NCI-H2107 treated with DMSO at 0.1 percent for 48 hours (cell line): ENCODE measurements around the gene PARM1.

Experiments
- DNase-seq: peaks from one replicate; lab custom pipeline; 2025; ENCODE audit not compliant: unreplicated experiment; lab: John Stamatoyannopoulos, UW

The PARM1 gene

GRCh38 chr4:74942251-74942917 lies 9.5 kb downstream of the PARM1 start:
- no peak for DNase-seq

DNA sequence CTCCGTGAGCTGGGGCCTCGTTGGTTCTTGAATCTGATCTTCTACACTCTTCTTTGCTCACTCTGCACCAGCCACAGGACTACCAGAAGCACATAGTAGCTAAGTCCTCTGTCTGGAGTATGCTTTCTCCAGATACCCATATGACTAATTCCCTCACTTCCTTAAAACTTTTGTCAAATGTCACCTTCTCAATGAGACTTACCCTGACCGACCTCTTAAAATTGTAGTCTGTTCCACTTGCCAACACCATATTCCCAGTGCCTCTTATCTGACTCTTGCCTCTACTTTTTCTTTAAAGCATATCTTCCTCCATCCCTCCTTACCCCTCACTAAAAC lies 10.0 kb downstream of the PARM1 start:
- no peak for DNase-seq

GRCh38 chr4:74944354-74944793 lies 11.5 kb downstream of the PARM1 start:
- DNase-seq, result no peak

DNA sequence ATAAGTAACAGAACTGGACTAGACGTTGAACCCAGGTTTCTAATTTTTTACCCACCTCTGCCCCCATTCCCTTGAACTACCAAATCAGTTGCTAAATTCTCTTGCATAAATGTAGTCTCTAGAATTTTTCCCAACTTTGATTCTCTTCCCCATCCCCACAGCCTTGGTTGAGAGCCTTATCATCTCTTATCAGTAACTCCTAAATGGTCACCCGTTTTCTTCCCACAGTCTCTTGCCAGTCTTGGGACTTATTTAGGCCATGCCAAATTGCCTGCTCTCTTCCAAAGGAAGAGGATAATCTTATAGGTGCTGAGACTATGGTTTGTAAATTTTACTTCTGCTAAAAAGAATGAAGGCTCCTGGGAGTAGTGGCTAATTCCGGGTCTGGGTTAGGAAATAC lies 13.3 kb downstream of the PARM1 start:
- no peak for DNase-seq

DNA sequence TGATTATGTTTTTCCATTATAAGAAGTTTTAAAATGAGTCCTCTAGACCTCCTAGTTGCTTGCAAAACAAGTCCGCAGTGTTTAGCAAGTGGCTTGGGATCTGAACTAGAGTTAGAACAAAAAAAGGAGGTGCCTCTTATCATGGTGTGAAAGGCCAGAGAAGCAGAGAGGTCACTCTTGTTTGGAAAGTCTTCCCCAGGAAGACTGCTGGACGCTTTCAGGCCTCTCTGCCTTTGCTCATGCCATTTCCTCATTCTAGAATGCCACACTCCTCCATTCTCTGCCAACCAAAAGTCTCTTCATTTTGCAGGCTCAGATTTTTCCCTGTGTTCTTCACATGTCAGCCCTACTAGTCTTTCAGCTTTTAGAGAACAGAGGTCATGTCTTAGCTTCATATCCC lies 14.9 kb downstream of the PARM1 start:
- DNase-seq, result no peak

- DNase-seq, result no peak
These were observed 15.3 kb downstream of the PARM1 start for GRCh38 chr4:74948236-74948635.

- no peak for DNase-seq
These were observed 17.3 kb downstream of the PARM1 start for GRCh38 chr4:74950200-74950599.

DNA sequence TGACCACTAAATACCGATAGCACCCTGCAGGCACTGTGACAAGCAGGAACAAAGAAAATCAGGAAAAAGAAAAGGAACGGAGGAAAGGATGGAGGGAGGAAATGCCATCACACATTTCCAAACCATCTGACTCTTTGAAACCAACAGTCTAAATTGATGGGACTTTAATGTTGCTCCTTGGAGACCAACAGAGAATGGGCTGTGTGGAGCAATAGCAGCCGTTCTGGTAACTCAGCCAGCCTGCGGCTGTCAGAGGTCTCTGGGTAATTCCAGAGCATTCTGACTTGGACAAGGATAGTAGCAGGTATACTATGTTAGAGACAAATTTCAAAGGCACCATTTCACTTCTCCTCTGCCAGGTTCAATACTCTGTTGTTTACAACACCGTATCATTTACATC lies 18.0 kb downstream of the PARM1 start:
- no peak for DNase-seq

DNA sequence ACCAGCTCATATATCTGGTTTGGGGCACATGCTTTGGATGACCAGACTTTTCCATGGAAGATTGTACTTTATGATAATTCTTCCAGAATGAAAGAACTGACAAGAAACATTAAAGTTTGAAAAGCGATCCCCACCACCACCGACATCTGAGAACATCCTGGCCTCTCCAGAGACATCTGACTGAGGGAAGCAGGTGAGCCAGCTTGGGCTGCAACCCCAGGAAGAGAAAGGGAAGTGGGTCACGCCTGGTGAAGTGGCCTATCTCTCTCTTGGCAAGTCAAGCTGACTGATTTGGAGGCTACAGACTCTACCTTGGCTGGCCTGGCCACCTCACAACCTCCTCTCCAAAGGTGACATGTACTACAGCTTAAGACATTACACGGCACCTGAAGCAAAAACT lies 20.7 kb downstream of the PARM1 start:
- DNase-seq, result no peak

GRCh38 chr4:74958881-74959280 lies 26.0 kb downstream of the PARM1 start:
- no peak for DNase-seq

- DNase-seq, result no peak
These were observed 28.3 kb downstream of the PARM1 start for GRCh38 chr4:74961230-74961629.

- no peak for DNase-seq
These were observed 29.7 kb downstream of the PARM1 start for GRCh38 chr4:74962584-74962983.

- no peak for DNase-seq
These were observed 31.4 kb downstream of the PARM1 start for GRCh38 chr4:74964311-74964710.

- no peak for DNase-seq
These were observed 34.4 kb downstream of the PARM1 start for GRCh38 chr4:74967324-74967723.

GRCh38 chr4:74968456-74969164 lies 35.7 kb downstream of the PARM1 start:
- no peak for DNase-seq

- no peak for DNase-seq
These were observed 36.9 kb downstream of the PARM1 start for GRCh38 chr4:74969507-74970474.

DNA sequence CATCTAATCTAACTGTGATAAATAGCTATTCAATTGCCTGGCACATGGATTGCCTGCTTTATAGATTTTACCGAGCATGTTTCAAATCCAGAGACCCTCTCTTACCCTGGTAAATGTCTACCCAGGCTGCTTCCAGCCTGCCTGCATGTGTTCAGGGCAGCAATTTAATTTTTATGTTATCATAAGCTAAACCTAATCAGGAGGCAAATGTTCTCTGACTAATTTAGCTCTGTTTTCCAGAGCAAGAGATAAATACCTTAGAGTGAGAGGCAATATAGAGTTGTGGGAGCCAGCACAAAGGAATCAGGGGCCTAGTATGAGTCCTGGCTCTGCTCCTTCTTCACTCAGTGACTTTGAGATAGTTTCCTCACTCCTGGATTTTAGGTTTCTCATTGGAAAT lies 37.7 kb downstream of the PARM1 start:
- no peak for DNase-seq

GRCh38 chr4:74971862-74972261 lies 38.9 kb downstream of the PARM1 start:
- no peak for DNase-seq

DNA sequence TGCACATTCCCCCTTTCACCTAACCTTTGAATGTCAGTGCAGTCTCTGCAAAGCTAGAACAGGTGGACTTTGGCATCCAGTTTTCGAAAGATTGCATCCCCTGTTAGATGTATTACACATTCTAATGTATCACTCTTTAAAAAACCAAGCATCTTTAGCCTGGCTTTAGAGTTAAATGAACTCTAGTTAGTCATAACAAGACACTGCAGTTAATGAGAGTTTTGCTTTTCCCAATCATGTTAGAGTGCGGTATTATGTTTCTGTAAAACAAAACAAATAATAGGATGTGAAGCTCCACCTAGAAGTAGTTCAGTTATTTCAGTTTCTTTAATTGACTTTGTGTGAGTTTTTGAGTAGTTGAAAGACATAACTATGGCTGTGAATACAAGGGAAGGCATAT lies 42.2 kb downstream of the PARM1 start:
- DNase-seq, result no peak

DNA sequence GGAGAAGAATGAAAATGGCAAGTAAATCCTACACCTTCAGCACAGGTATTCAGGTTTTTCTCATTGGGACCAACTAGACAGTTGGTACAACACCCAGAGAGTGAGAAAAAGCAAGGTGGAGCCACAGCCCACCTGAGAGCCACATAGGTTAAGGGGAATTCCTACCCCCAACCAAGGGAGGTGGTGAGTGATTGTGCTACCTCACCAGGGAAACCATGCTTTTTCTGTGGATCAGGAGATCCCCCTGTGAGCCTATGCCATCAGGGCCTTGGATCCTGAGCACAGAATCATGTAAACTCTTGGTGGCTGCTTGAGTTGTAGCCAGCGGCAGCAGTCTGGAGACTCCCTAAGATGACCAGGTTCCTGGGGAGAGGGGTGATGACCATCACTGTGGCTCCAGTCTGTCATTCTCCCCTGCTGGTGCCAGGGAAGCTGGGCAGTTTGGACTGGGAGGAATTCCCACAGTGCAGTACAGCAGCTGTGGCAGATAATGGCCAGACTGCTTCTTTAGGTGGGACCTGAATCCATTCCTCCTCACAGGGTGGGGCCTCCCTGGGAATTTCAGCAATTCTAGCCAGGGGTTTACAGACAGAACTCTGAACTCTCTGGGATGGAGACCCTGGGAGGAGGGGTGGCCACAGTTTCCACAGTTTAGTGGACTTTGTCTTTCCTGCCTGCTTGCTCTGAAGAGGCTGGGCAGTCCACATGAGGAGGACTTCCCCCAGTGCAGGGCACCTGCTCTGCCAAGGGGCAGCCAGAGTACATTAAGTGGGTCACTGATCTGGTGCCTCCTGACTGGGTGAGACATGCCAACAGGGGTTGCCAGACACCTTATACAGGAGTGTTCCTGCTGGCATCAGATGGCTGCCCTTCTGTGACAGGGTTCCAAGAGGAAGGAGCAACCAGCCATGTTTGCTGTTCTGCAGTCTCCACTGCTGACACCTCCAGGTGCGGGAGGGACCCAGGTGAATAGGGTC lies 43.2 kb downstream of the PARM1 start:
- no peak for DNase-seq
